H1 (cell line): ENCODE results near the gene CHSY1. TPM values are rescaled to one million over a fixed set of nuclear protein-coding genes. Genes with fewer than 3 reads are reported as not detected.

Source experiments
- CTCF ChIA-PET: fragments of 300-600 bp; sonication (Branson Sonifier 250); formaldehyde crosslinking; loops from one replicate; lab custom pipeline; 2021; ENCODE audit not compliant: partially characterized antibody; lab: Charles Lee
- POLR2A ChIA-PET: fragments of 300-600 bp; sonication (Branson Sonifier 250); formaldehyde crosslinking; loops from one replicate; lab custom pipeline; 2021; ENCODE audit warnings: inconsistent platforms; ENCODE audit not compliant: partially characterized antibody; lab: Charles Lee
- DNase-seq, 2 experiments: peaks; one replicate each; pipeline versions ENCODE4 v3.0.0 to v3.0.0-alpha.2; 2010 to 2022; ENCODE audit warnings: low spot score in 2 of 2, low read depth in 1 of 2, mixed read lengths in 1 of 2
- FAIRE-seq: peaks from 2 replicates; lab custom pipeline; 2011; peaks lifted over from hg19 to GRCh38; lab: Jason Lieb, UNC
- H2AFZ ChIP-seq: 2 replicates; pipeline ENCODE4 v1.8.1; 2012; ENCODE audit warnings: low read length, inconsistent platforms
- H2AK5ac ChIP-seq: 2 replicates; pipeline ENCODE4 v1.6.1; 2013; ENCODE audit warnings: low read depth, low read length
- H2BK120ac ChIP-seq: replicated peaks from 2 replicates; pipeline ENCODE3; 2013; ENCODE audit warnings: low read depth, low read length, inconsistent platforms
- H2BK12ac ChIP-seq: 2 replicates; pipeline ENCODE4 v1.6.1; 2013; ENCODE audit warnings: low read depth, low read length
- H2BK15ac ChIP-seq: 2 replicates; pipeline ENCODE4 v1.6.1; 2013; ENCODE audit warnings: low read length
- H2BK20ac ChIP-seq: 2 replicates; pipeline ENCODE4 v1.6.1; 2013; ENCODE audit warnings: low read length
- H2BK5ac ChIP-seq: 2 replicates; pipeline ENCODE4 v1.6.1; 2013; ENCODE audit warnings: low read depth, low read length
- H3K14ac ChIP-seq: 2 replicates; pipeline ENCODE4 v1.6.1; 2013; ENCODE audit warnings: inconsistent platforms; ENCODE audit not compliant: insufficient read length
- H3K18ac ChIP-seq: 2 replicates; pipeline ENCODE4 v1.6.1; 2013; ENCODE audit warnings: low read length; ENCODE audit errors: extremely low read depth
- H3K23ac ChIP-seq: 2 replicates; pipeline ENCODE4 v1.6.1; 2013; ENCODE audit warnings: inconsistent platforms; ENCODE audit not compliant: insufficient read length
- H3K23me2 ChIP-seq: 2 replicates; pipeline ENCODE4 v1.6.1; 2013; ENCODE audit warnings: low read depth, low read length
- H3K27ac ChIP-seq: 2 replicates; pipeline ENCODE4 v1.6.1; 2011; ENCODE audit warnings: low read depth, low read length, inconsistent platforms
- H3K27me3 ChIP-seq, 4 experiments: replicated peaks in 1 of 4; 1 replicate in 1 of 4; 2 replicates in 3 of 4; pipeline versions ENCODE4 v1.6.1 to v1.8.1; 2011 to 2013; ENCODE audit warnings: low read length in 3 of 4, mild to moderate bottlenecking in 3 of 4, inconsistent platforms in 2 of 4, mixed read lengths in 2 of 4, moderate library complexity in 1 of 4; ENCODE audit not compliant: control insufficient read depth in 3 of 4, insufficient read depth in 3 of 4; ENCODE audit errors: extremely low read depth in 1 of 4
- H3K36me3 ChIP-seq, 4 experiments: 2 replicates each; pipeline versions ENCODE4 v1.6.1 to v1.8.1; 2011 to 2013; ENCODE audit warnings: mild to moderate bottlenecking in 4 of 4, low read length in 3 of 4, moderate library complexity in 2 of 4, control low read depth in 1 of 4, inconsistent platforms in 1 of 4; ENCODE audit not compliant: insufficient read depth in 4 of 4, control insufficient read depth in 2 of 4
- H3K4ac ChIP-seq: replicated peaks from 2 replicates; pipeline ENCODE3; 2013; ENCODE audit warnings: low read length, low read depth, mixed read lengths, inconsistent platforms; ENCODE audit not compliant: insufficient read length
- H3K4me1 ChIP-seq, 4 experiments: replicated peaks in 1 of 4; 1 replicate in 1 of 4; 2 replicates in 3 of 4; pipeline versions ENCODE4 v1.6.1 to v1.8.1; 2011 to 2013; ENCODE audit warnings: low read length in 3 of 4, inconsistent platforms in 2 of 4, mixed read lengths in 1 of 4; ENCODE audit not compliant: insufficient read depth in 4 of 4, control insufficient read depth in 3 of 4
- H3K4me2 ChIP-seq, 2 experiments: 2 replicates each; pipeline versions ENCODE4 v1.6.1 to v1.8.1; 2011 to 2013; ENCODE audit warnings: low read depth in 2 of 2, low read length in 2 of 2, control low read depth in 1 of 2, inconsistent platforms in 1 of 2, mild to moderate bottlenecking in 1 of 2; ENCODE audit not compliant: insufficient read depth in 1 of 2
- H3K4me3 ChIP-seq, 4 experiments: fragments of 200-600, 300-600 bp in 1 of 4; sonication (generic), shearing (Covaris generic), sonication (Bioruptor Twin) in 1 of 4; 2 replicates each; pipeline versions ENCODE4 v1.5.1 to v1.8.1; 2011 to 2016; ENCODE audit warnings: low read length in 4 of 4, low read depth in 3 of 4, control low read depth in 2 of 4, inconsistent platforms in 2 of 4, mild to moderate bottlenecking in 2 of 4, mixed read lengths in 1 of 4, moderate library complexity in 1 of 4; ENCODE audit not compliant: insufficient read depth in 2 of 4; ENCODE audit errors: extremely low read depth in 1 of 4
- H3K56ac ChIP-seq: replicated peaks from 2 replicates; pipeline ENCODE3; 2013; ENCODE audit warnings: low read depth, mild to moderate bottlenecking, mixed read lengths, low read length, inconsistent platforms; ENCODE audit not compliant: insufficient read length
- H3K79me1 ChIP-seq: 2 replicates; pipeline ENCODE4 v1.6.1; 2013; ENCODE audit warnings: low read depth, low read length, control low read depth
- H3K79me2 ChIP-seq, 2 experiments: 2 replicates each; pipeline versions ENCODE4 v1.6.1 to v1.8.1; 2012 to 2013; ENCODE audit warnings: low read length in 2 of 2, mild to moderate bottlenecking in 2 of 2, inconsistent platforms in 1 of 2; ENCODE audit not compliant: insufficient read depth in 2 of 2, control insufficient read depth in 1 of 2
- H3K9ac ChIP-seq, 4 experiments: replicated peaks in 1 of 4; 1 replicate in 1 of 4; 2 replicates in 3 of 4; pipeline versions ENCODE4 v1.6.1 to v1.8.1; 2011 to 2013; ENCODE audit warnings: low read depth in 3 of 4, low read length in 3 of 4, control low read depth in 2 of 4, mild to moderate bottlenecking in 2 of 4, moderate library complexity in 2 of 4, inconsistent platforms in 1 of 4; ENCODE audit errors: extremely low read depth in 1 of 4
- H3K9me3 ChIP-seq, 2 experiments: 2 replicates each; pipeline versions ENCODE4 v1.6.1 to v1.8.1; 2012 to 2013; ENCODE audit warnings: mild to moderate bottlenecking in 2 of 2, moderate library complexity in 2 of 2, control low read depth in 1 of 2, inconsistent platforms in 1 of 2, low read depth in 1 of 2, low read length in 1 of 2, mixed read lengths in 1 of 2; ENCODE audit not compliant: insufficient read depth in 2 of 2
- H4K20me1 ChIP-seq, 2 experiments: replicated peaks in 1 of 2; 2 replicates each; pipeline versions ENCODE3 to v1.8.1; 2011 to 2013; ENCODE audit warnings: inconsistent platforms in 2 of 2, low read length in 2 of 2, mild to moderate bottlenecking in 1 of 2; ENCODE audit not compliant: insufficient read depth in 2 of 2, control insufficient read depth in 1 of 2
- H4K5ac ChIP-seq: 2 replicates; pipeline ENCODE4 v1.6.1; 2013; ENCODE audit warnings: low read length, low read depth, mixed read lengths, inconsistent platforms; ENCODE audit not compliant: insufficient read length
- H4K8ac ChIP-seq: 2 replicates; pipeline ENCODE4 v1.8.0; 2013; ENCODE audit warnings: mild to moderate bottlenecking, moderate library complexity, low read length, inconsistent platforms; ENCODE audit not compliant: insufficient read depth; ENCODE audit errors: extremely low read depth
- H4K91ac ChIP-seq: replicated peaks from 2 replicates; pipeline ENCODE3; 2013; ENCODE audit warnings: low read length, mixed read lengths, inconsistent platforms; ENCODE audit not compliant: insufficient read length
- ATF3 ChIP-seq: IDR thresholded peaks from 2 replicates; pipeline ENCODE4 v1.6.1; 2011; ENCODE audit warnings: low read depth, mild to moderate bottlenecking, low read length; ENCODE audit not compliant: insufficient read depth
- WGBS, 2 experiments: shearing (Covaris generic) in 1 of 2; methylation state at CpG; one replicate each; pipeline versions ENCODE4 v1.1.6 to v1.1.7; 2013 to 2015; ENCODE audit warnings: low lambda C conversion rate in 2 of 2, mixed read lengths in 2 of 2, inconsistent platforms in 1 of 2, low coverage in 1 of 2, missing lambda C conversion rate in 1 of 2; ENCODE audit not compliant: insufficient replicate concordance in 2 of 2, insufficient coverage in 1 of 2, insufficient read length in 1 of 2; ENCODE audit errors: extremely low coverage in 1 of 2, missing lambda C conversion rate in 1 of 2; 5-methylcytosine and 5-hydroxymethylcytosine counted together
- polyA plus RNA-seq, 7 experiments: library from polyadenylated mRNA; depleted of rRNA in 3 of 7; stranded (reverse) in 5 of 7; unstranded in 2 of 7; fragments of >200 nt in 5 of 7; fragments of 200-250 nt in 2 of 7; gene quantifications; 1 replicate in 5 of 7; 2 replicates in 1 of 7; 4 replicates in 1 of 7; pipeline versions ENCODE4 v1.2.1 to v1.2.3, GENCODE V29; 2011 to 2013; ENCODE audit warnings: missing spikeins in 2 of 7, mixed read lengths in 2 of 7
- total RNA-seq: library from RNA; stranded (reverse); fragmentation: NEBNext Ultra II Directional; extraction: Animal tissue kit (Norgen Biotek cat#: 25700); gene quantifications from 2 replicates; pipeline ENCODE4 v1.2.1, GENCODE V29; 2021

CHSY1 gene
- total and polyA plus RNA-seq, 2 of the 8 experiments (the other 6 are each of a cell fraction or from before 2014, with no cell fraction given) = 24.9 to 60.7 TPM

GRCh38 chr15:101213147-101213546 lies 38.7 kb downstream of the CHSY1 start:
- peaks cover 0 to 2% (median 0%) of the 10 kb centered on the region in 4 experiments; a peak in 1 of 7 replicates for H3K4me1 ChIP-seq
- no peak overlapping the region for H2BK120ac ChIP-seq
- no peak overlapping the region for H2BK5ac ChIP-seq
- no peak overlapping the region for H3K9ac ChIP-seq
- H2AK5ac ChIP-seq = no peak overlapping the region
- no peaks in the 10 kb centered on the region for H3K9me3 ChIP-seq
- no peak overlapping the region for H4K5ac ChIP-seq
- POLR2A ChIA-PET = interaction anchor here (0.7 kb wide), 1 partner anchor 191 kb away, joined by 3 read pairs; no protein-coding TSS in a partner anchor
- H3K4me3 ChIP-seq = no peak overlapping the region
- no peaks in the 10 kb centered on the region for H3K23me2 ChIP-seq
- no peak for FAIRE-seq
- no peak overlapping the region for H2AFZ ChIP-seq
- H3K36me3 ChIP-seq = no peaks in the 10 kb centered on the region; a peak in 1 of 8 replicates
- no peaks in the 10 kb centered on the region for H3K27me3 ChIP-seq
- H3K4ac ChIP-seq = no peak overlapping the region
- peaks cover 3 to 99% of the 10 kb centered on the region in 2 experiments for H3K79me2 ChIP-seq
- H4K91ac ChIP-seq = no peak overlapping the region
- H2BK12ac ChIP-seq = no peak overlapping the region
- TF ChIP-seq ATF3 = no peak
- TF ChIP-seq, all 59 proteins: peak for 0
- Histone ChIP-seq H3K4me2 (no peak overlapping the region), H3K14ac (no peak overlapping the region), H4K8ac (no peak overlapping the region), H3K27ac (no peak overlapping the region), H3K23ac (no peak overlapping the region), H2BK15ac (no peak overlapping the region), H4K20me1 (peaks cover 12 to 14% of the 10 kb centered on the region in 2 experiments), H2BK20ac (no peak overlapping the region), H3K56ac (no peak overlapping the region), H3K18ac (no peak overlapping the region), H3K79me1 (peaks cover 2% of the 10 kb centered on the region; the same call in 1 of the 2 replicates)
- no peak for DNase-seq
- CTCF ChIA-PET = interaction anchor here (1.6 kb wide), 1 partner anchor 19 kb away, joined by 3 read pairs; no protein-coding TSS in a partner anchor
- WGBS, 2 experiments = 91% methylated on average over 3 of the region's 3 CpGs; no CpG with 5 or more reads in 1 of the 2 experiments
